Osteoblast (primary cell): Measurements from ENCODE around the gene CASKIN1. TPM values are rescaled to one million over a fixed set of nuclear protein-coding genes. Genes with fewer than 3 reads are reported as not detected.

Source experiments
- DNase-seq: peaks from one replicate; pipeline ENCODE4 v3.0.0; 2011; ENCODE audit warnings: low spot score, mixed read lengths; ENCODE audit not compliant: insufficient read length; ENCODE audit errors: missing footprints
- H2AFZ ChIP-seq: 2 replicates; pipeline ENCODE4 v1.6.0; 2011; ENCODE audit warnings: mild to moderate bottlenecking, low read length
- H3K27ac ChIP-seq: 2 replicates; pipeline ENCODE4 v1.5.1; 2011; ENCODE audit warnings: mild to moderate bottlenecking, low read depth, low read length, moderate library complexity
- H3K27me3 ChIP-seq: 2 replicates; pipeline ENCODE4 v1.6.0; 2012; ENCODE audit warnings: mild to moderate bottlenecking, control low read depth, inconsistent platforms, low read length, moderate library complexity; ENCODE audit not compliant: insufficient read depth
- H3K36me3 ChIP-seq: 2 replicates; pipeline ENCODE4 v1.5.1; 2011; ENCODE audit warnings: mild to moderate bottlenecking, low read length, control low read depth, moderate library complexity; ENCODE audit not compliant: insufficient read depth
- H3K4me1 ChIP-seq: 2 replicates; pipeline ENCODE4 v1.5.1; 2011; ENCODE audit warnings: mild to moderate bottlenecking, low read length, control low read depth, moderate library complexity; ENCODE audit not compliant: insufficient read depth
- H3K4me2 ChIP-seq: 2 replicates; pipeline ENCODE4 v1.6.0; 2011; ENCODE audit warnings: mild to moderate bottlenecking, low read length; ENCODE audit not compliant: insufficient read depth
- H3K4me3 ChIP-seq: fragments of 200-600 bp; sonication (generic); 3 replicates; pipeline ENCODE4 v1.5.1; 2012; ENCODE audit warnings: mild to moderate bottlenecking, low read length, inconsistent platforms; ENCODE audit not compliant: insufficient read depth
- H3K79me2 ChIP-seq: 2 replicates; pipeline ENCODE4 v1.6.0; 2012; ENCODE audit warnings: mild to moderate bottlenecking, low read length, control low read depth, inconsistent platforms; ENCODE audit not compliant: insufficient read depth
- H3K9me3 ChIP-seq: 2 replicates; pipeline ENCODE4 v1.5.1; 2011; ENCODE audit warnings: low read depth, low read length, control low read depth
- H4K20me1 ChIP-seq: 2 replicates; pipeline ENCODE4 v1.6.0; 2012; ENCODE audit warnings: mild to moderate bottlenecking, low read length, control low read depth; ENCODE audit not compliant: insufficient read depth
- total RNA-seq: library from RNA; depleted of rRNA; stranded (reverse); fragments of >200 nt; gene quantifications from 2 replicates; pipeline ENCODE4 v1.2.3, GENCODE V29; 2012
- TF ChIP-seq, protein P1 (sequence below): IDR thresholded peaks from 2 replicates; pipeline ENCODE4 v1.5.1; 2011; ENCODE audit warnings: mild to moderate bottlenecking, low read depth, low read length, moderate library complexity; ENCODE audit errors: extremely low read depth

Gene CASKIN1
- total RNA-seq, 1 donor: not detected

DNA sequence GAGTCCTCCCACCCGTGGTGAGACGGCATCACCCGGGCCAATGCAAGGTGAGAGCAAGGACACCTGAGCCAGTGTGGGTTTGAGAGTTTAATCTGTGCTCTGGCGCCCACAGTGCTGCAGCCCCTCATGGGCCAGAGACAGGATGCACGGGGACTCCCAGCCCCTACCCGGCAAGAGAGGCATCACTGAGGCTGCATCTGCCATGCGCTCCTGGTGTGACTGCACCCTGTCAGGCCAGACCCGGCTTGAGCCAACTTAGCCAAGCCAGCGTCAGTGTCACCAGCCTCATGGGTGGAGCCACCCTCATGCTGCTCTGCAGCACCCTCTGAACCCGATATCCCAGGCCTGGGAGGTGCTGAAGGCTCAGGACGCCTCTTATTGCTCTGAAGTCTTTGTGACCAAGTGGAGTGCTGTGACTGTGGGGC is 15.5 kb upstream of the CASKIN1 start:
- Histone ChIP-seq H3K79me2 (peaks cover 39% of the 10 kb centered on the region), H3K4me1 (peaks cover 17% of the 10 kb centered on the region), H3K27me3 (no peaks in the 10 kb centered on the region), H3K36me3 (peaks cover 19% of the 10 kb centered on the region), H3K27ac (no peak overlapping the region), H3K4me2 (no peak overlapping the region), H2AFZ (no peak overlapping the region), H3K9me3 (no peaks in the 10 kb centered on the region), H4K20me1 (no peaks in the 10 kb centered on the region), H3K4me3 (no peak overlapping the region)
- TF ChIP-seq, protein P1, sequence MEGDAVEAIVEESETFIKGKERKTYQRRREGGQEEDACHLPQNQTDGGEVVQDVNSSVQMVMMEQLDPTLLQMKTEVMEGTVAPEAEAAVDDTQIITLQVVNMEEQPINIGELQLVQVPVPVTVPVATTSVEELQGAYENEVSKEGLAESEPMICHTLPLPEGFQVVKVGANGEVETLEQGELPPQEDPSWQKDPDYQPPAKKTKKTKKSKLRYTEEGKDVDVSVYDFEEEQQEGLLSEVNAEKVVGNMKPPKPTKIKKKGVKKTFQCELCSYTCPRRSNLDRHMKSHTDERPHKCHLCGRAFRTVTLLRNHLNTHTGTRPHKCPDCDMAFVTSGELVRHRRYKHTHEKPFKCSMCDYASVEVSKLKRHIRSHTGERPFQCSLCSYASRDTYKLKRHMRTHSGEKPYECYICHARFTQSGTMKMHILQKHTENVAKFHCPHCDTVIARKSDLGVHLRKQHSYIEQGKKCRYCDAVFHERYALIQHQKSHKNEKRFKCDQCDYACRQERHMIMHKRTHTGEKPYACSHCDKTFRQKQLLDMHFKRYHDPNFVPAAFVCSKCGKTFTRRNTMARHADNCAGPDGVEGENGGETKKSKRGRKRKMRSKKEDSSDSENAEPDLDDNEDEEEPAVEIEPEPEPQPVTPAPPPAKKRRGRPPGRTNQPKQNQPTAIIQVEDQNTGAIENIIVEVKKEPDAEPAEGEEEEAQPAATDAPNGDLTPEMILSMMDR: no peak
- DNase-seq: no peak

DNA sequence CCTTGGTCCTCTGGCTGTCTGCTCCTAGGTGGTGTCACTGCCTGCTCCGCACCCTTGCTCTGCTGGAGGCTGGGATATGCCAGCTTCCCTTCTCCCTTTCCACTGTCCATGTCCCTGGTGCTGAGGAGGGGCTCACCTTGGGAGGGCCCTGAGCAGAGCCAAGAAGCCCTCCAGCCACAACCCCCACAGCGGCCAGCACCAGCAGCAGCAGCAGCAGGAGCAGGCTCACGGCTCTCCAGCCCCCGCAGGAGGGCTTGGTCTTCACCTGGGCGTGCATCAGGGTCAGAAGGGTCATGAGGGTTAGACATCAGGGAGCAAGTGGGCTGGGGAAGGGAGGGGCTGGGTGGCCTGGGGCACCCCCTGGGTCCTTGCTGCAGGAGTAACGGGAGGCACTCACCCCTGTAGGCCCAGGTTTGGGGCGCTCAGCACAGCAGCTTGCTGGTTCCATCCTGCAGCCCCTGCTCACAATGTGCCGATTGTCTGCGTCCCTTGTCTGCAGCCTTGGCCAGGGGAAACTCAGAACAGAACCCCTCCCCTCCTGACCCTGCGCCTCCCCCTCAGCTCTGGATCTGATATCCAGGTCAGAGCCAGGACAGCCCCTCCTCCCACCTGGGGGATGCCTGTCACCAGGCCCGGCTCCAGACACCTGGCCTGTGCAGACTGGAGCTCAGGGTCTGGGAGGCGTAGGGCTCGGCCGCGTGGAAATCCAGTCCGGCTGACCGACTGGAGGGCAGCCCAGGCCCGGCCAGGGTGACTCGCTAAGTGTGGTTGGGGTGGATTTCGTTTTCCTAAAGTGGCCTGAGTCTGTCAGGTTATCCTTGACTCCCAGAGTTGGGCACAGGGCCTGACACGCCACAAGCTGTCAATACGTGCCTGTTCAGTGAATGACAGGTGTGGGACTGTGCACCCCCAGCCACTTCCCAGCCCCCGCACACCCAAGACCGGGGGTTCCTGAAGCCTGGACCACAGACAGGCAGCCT is 14.3 kb upstream of the CASKIN1 start, which contains the start of gene BRICD5:
BRICD5 (minus strand) TSS at position 478 of the 980 bp plus-strand sequence; CDS start at position 448, 30 bp downstream.
- peak; percentile 97 for DNase-seq
- H3K9me3 ChIP-seq: no peaks in the 10 kb centered on the region
- no peaks in the 10 kb centered on the region for H4K20me1 ChIP-seq
- peaks cover 24% of the 10 kb centered on the region for H3K4me1 ChIP-seq
- no peak within 1 kb of the TSS for H3K4me2 ChIP-seq
- H3K27ac ChIP-seq: no peak within 1 kb of the TSS
- TF ChIP-seq, protein P1: no peak
- no peak within 1 kb of the TSS for H2AFZ ChIP-seq
- no peaks in the 10 kb centered on the region for H3K27me3 ChIP-seq
- peaks cover 49% of the 10 kb centered on the region for H3K79me2 ChIP-seq
- no peak within 1 kb of the TSS for H3K4me3 ChIP-seq
- H3K36me3 ChIP-seq: peaks cover 20% of the 10 kb centered on the region

DNA sequence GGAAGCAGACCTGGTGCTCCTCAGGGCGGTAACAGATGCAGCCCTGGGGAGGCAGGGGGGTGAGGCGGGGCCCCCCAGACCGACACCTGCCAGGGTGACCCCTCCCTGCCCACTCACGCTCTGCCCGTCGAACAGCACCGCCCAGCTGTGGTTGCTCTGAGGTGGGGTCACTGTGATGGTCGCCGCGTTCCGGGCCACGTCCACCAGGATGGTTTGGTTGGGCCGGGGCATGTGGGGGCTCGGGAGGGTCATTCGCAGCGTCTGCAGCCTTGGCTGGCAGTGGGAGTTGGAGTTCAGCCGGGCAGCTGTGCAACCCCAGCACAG is 13.6 kb upstream of the CASKIN1 start:
- H3K4me2 ChIP-seq: no peak overlapping the region
- peaks cover 20% of the 10 kb centered on the region for H3K36me3 ChIP-seq
- TF ChIP-seq, protein P1: no peak
- H3K4me3 ChIP-seq: no peak overlapping the region
- no peaks in the 10 kb centered on the region for H3K27me3 ChIP-seq
- peaks cover 23% of the 10 kb centered on the region for H3K4me1 ChIP-seq
- peaks cover 51% of the 10 kb centered on the region for H3K79me2 ChIP-seq
- no peak overlapping the region for H2AFZ ChIP-seq
- DNase-seq: no peak
- H4K20me1 ChIP-seq: no peaks in the 10 kb centered on the region
- no peaks in the 10 kb centered on the region for H3K9me3 ChIP-seq
- no peak overlapping the region for H3K27ac ChIP-seq

DNA sequence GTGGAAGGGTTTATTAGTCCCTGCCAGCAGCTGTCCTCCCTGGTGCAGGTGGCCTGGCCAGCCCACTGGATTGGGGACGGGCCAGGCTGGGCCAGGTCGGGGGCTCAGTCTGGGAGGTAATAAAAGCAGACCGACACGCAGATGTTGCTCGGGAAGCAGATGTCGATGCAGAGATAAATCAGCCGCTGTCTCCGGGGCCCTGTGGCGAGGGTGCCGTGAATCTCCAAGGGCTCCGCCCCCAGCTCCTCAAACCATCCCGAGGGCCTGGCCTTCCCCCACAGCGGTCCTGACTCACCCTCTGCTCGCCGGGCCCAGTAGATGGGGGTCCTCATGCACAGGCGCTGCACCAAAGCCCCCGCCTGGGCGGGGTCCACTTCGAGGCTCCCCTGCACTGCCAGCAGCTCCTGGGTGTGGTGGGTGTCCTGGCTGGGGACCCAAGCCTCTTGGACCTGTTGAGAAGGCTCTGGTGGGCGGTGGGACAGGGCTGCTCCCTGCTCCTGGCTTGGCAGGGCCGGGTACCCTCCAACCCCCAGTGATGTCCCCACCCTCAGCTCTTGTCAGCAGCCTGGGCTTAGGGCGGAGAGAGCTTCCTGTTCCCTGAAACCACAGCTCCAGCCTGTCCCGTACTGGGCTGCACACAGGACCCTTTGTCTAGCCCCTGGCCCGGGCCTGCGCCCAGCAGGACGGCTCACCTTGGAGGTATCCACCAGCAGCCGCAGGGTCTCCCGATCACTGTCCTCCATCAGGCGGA is 13.0 kb upstream of the CASKIN1 start:
- Histone ChIP-seq H3K9me3 (no peaks in the 10 kb centered on the region), H3K79me2 (peaks cover 51% of the 10 kb centered on the region), H3K4me1 (peaks cover 28% of the 10 kb centered on the region), H3K27me3 (no peaks in the 10 kb centered on the region), H3K4me2 (no peak overlapping the region), H3K4me3 (no peak overlapping the region), H4K20me1 (no peaks in the 10 kb centered on the region), H3K27ac (no peak overlapping the region), H3K36me3 (peaks cover 20% of the 10 kb centered on the region), H2AFZ (no peak overlapping the region)
- TF ChIP-seq, protein P1: no peak
- no peak for DNase-seq
